Kidney (tissue), 14 donors: Measurements from ENCODE around the gene KIAA1755. TPM values are rescaled to one million over a fixed set of nuclear protein-coding genes. Genes with fewer than 3 reads are reported as not detected.

Experiments used
- DNase-seq, 5 donors: peaks; one replicate each; pipeline ENCODE4 v3.0.0-alpha.2; 2013 to 2020
- FAIRE-seq: peaks from 2 replicates; lab custom pipeline; 2012; peaks lifted over from hg19 to GRCh38; lab: Jason Lieb, UNC
- H3K27ac ChIP-seq, 2 donors: one replicate each; pipeline ENCODE4 v1.7.0; 2013; ENCODE audit warnings: low read depth in 2 of 2, low read length in 2 of 2, inconsistent platforms in 1 of 2
- H3K27me3 ChIP-seq: one replicate; pipeline ENCODE4 v1.7.1; 2013; ENCODE audit warnings: low read length, inconsistent platforms; ENCODE audit not compliant: control insufficient read depth, insufficient read depth
- H3K36me3 ChIP-seq, 3 donors: one replicate each; pipeline versions ENCODE4 v1.7.0 to v1.7.1; 2013; ENCODE audit warnings: low read length in 3 of 3, control low read depth in 1 of 3, inconsistent platforms in 1 of 3; ENCODE audit not compliant: insufficient read depth in 3 of 3, control insufficient read depth in 2 of 3
- H3K4me1 ChIP-seq, 3 donors: one replicate each; pipeline versions ENCODE4 v1.7.0 to v1.7.1; 2013; ENCODE audit warnings: low read length in 3 of 3, inconsistent platforms in 1 of 3, low read depth in 1 of 3; ENCODE audit not compliant: control insufficient read depth in 2 of 3, insufficient read depth in 2 of 3
- H3K4me3 ChIP-seq, 3 donors: one replicate each; pipeline versions ENCODE4 v1.7.0 to v1.8.1; 2013; ENCODE audit warnings: low read length in 3 of 3, control low read depth in 1 of 3, inconsistent platforms in 1 of 3
- H3K9ac ChIP-seq, 3 donors: one replicate each; pipeline versions ENCODE4 v1.7.0 to v1.7.1; 2013; ENCODE audit warnings: low read length in 3 of 3, control low read depth in 1 of 3, inconsistent platforms in 1 of 3
- H3K9me3 ChIP-seq, 3 donors: one replicate each; pipeline versions ENCODE4 v1.7.0 to v1.7.1; 2013; ENCODE audit warnings: low read length in 3 of 3, control low read depth in 1 of 3, inconsistent platforms in 1 of 3; ENCODE audit not compliant: control insufficient read depth in 2 of 3, insufficient read depth in 1 of 3
- CTCF ChIP-seq: IDR thresholded peaks from 3 replicates; pipeline ENCODE4 v1.5.1; 2012; ENCODE audit warnings: mild to moderate bottlenecking, moderate library complexity, borderline replicate concordance; ENCODE audit not compliant: insufficient read depth; ENCODE audit errors: extremely low read depth
- intact Hi-C: fragments of 100-400 bp; cut with DNase I; formaldehyde crosslinking; loops from one replicate; pipeline ENCODE4 v1.11.1; 2022
- polyA plus RNA-seq: library from polyadenylated mRNA; stranded (reverse); fragments of 350-450 nt; fragmentation: Illumina TruSeq; extraction: RNeasy Lipid Tissue Mini Kit (QIAGEN cat#74804); gene quantifications from one replicate; pipeline ENCODE4 v1.2.3, GENCODE V29; 2014; ENCODE audit warnings: low read depth, low replicate concordance; ENCODE audit not compliant: insufficient read depth
- total RNA-seq: library from RNA; stranded (reverse); fragmentation: NEBNext Ultra II Directional; extraction: Animal tissue kit (Norgen Biotek cat#: 25700); gene quantifications from one replicate; pipeline ENCODE4 v1.2.1, GENCODE V29; 2021
- donor health status: control.
- donor health status: control.
- donor health status: control.
- donor health status: control.
- donor health status: control.
- donor health status: DM: yes; HTN: yes; CAD: no.
- donor health status: Normal renal cell carcinoma (clear cell type).

KIAA1755 gene
- total and polyA plus RNA-seq, 2 donors from 2014 or later, result 1.5 to 5.1 TPM

DNA sequence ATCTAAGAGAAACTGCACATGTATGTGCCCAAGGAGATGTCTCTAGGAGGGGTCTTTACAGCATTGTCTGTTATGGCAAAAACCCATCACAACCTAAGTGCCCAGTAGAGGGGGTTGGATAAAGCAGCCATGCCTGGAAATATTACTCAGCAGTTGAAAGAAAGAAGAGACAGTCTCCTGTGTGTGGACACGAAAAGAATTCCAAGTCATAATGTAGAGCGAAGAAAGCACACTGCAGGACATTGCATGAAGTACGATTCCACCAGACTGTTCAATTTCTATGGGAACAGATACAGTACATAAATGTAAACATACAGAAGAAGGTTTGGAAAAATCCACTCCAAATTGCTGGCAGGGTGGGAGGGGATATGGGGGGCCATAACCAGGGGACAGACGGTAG, 88.1 kb downstream of the KIAA1755 start:
- Histone ChIP-seq H3K27me3 (no peaks in the 10 kb centered on the region), H3K36me3 (no peaks in the 10 kb centered on the region), H3K4me3 (no peak overlapping the region), H3K9me3 (no peaks in the 10 kb centered on the region), H3K9ac (no peak overlapping the region), H3K4me1 (peaks cover 0 to 8% (median 0%) of the 10 kb centered on the region in 3 donors), H3K27ac (no peak overlapping the region)
- no peak for FAIRE-seq
- intact Hi-C loops, result no loop called here
- DNase-seq, result no peak
- TF ChIP-seq CTCF, result no peak

DNA sequence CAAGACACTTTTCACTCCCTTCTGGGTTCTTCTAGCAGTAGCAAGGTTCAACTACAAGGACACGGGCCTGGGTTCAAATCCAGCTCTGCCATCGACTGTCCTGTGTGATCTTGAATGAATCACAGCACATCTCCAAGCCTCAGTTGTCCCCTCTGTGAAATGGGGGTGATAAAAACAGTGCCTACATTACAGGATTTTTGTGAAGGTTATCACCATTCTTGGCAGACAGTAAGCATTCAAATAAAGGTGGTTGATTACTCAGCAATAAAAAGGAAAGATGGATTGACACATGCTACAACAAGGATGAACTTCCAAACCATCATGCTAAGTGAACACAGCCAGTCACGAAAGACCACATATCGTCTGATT, 88.9 kb downstream of the KIAA1755 start:
- Histone ChIP-seq H3K27ac (no peak overlapping the region), H3K4me3 (no peak overlapping the region), H3K4me1 (peaks cover 0 to 8% (median 0%) of the 10 kb centered on the region in 3 donors), H3K27me3 (no peaks in the 10 kb centered on the region), H3K36me3 (no peaks in the 10 kb centered on the region), H3K9ac (no peak overlapping the region), H3K9me3 (no peaks in the 10 kb centered on the region)
- DNase-seq (no peak), FAIRE-seq (no peak)
- intact Hi-C loops, result no loop called here
- TF ChIP-seq CTCF, result no peak

- peaks cover 0 to 8% (median 0%) of the 10 kb centered on the region in 3 donors for H3K4me1 ChIP-seq
- H3K9ac ChIP-seq, result no peak overlapping the region
Measured at GRCh38 chr20:38170826-38171674, 89.5 kb downstream of the KIAA1755 start.

More at GRCh38 chr20:38170826-38171674, 89.5 kb downstream of the KIAA1755 start:
- FAIRE-seq, result no peak
- H3K27me3 ChIP-seq, result no peaks in the 10 kb centered on the region
- H3K36me3 ChIP-seq, result no peaks in the 10 kb centered on the region
- TF ChIP-seq CTCF, result no peak
- no peak overlapping the region for H3K4me3 ChIP-seq
- peak in 1 of 5 donors; percentile 64 for DNase-seq
- intact Hi-C loops, result no loop called here
- H3K27ac ChIP-seq, result no peak overlapping the region
- H3K9me3 ChIP-seq, result no peaks in the 10 kb centered on the region
